Sigmoid colon (tissue), 7 donors: ENCODE results near the gene PIK3IP1. TPM values are rescaled to one million over a fixed set of nuclear protein-coding genes. Genes with fewer than 3 reads are reported as not detected.

Experiments
- DNase-seq: peaks from one replicate; pipeline ENCODE4 v3.0.0-alpha.2; 2019
- H3K27ac ChIP-seq, 4 donors: fragments of 200-600 bp; sonication (generic); one replicate each; pipeline ENCODE4 v1.5.1; 2016 to 2019; ENCODE audit warnings: mild to moderate bottlenecking in 1 of 4
- H3K27me3 ChIP-seq, 3 donors: fragments of 200-600 bp; sonication (generic); one replicate each; pipeline ENCODE4 v1.5.1; 2019; ENCODE audit warnings: mild to moderate bottlenecking in 1 of 3
- H3K36me3 ChIP-seq, 4 donors: fragments of 200-600 bp; sonication (generic); one replicate each; pipeline ENCODE4 v1.5.1; 2016 to 2019
- H3K4me1 ChIP-seq, 4 donors: fragments of 200-600 bp; sonication (generic); one replicate each; pipeline ENCODE4 v1.5.1; 2017 to 2019
- H3K4me3 ChIP-seq, 4 donors: fragments of 200-600 bp; sonication (generic); one replicate each; pipeline ENCODE4 v1.5.1; 2017 to 2019; ENCODE audit warnings: mild to moderate bottlenecking in 2 of 4, moderate library complexity in 1 of 4
- H3K9me3 ChIP-seq, 4 donors: fragments of 200-600 bp in 3 of 4; sonication (generic) in 3 of 4; one replicate each; pipeline versions ENCODE4 v1.5.1 to v1.6.1; 2013 to 2019
- CTCF ChIP-seq, 4 experiments: fragments of 450-650 bp in 3 of 4; fragments of 200-600 bp in 1 of 4; IDR thresholded peaks; one replicate each; pipeline ENCODE4 v1.5.1; 2016 to 2019; ENCODE audit warnings: antibody characterized with exemption in 4 of 4, mild to moderate bottlenecking in 3 of 4, moderate library complexity in 2 of 4
- EP300 ChIP-seq, 4 donors: sonication (generic); formaldehyde crosslinking; IDR thresholded peaks; one replicate each; pipeline ENCODE4 v1.6.1; 2017; ENCODE audit warnings: antibody characterized with exemption in 4 of 4
- POLR2A ChIP-seq, 2 donors: fragments of 450-650 bp; IDR thresholded peaks; one replicate each; pipeline ENCODE4 v1.6.1; 2016; ENCODE audit warnings: antibody characterized with exemption in 2 of 2, mild to moderate bottlenecking in 2 of 2, moderate library complexity in 2 of 2
- POLR2AphosphoS5 ChIP-seq, 4 donors: sonication (generic); formaldehyde crosslinking; IDR thresholded peaks; one replicate each; pipeline ENCODE4 v1.6.1; 2017; ENCODE audit warnings: antibody characterized with exemption in 4 of 4
- WGBS, 2 donors: extraction: QIAGEN DNeasy Blood & Tissue Kit; methylation state at CpG; one replicate each; pipeline ENCODE4 v1.1.7; 2013; 5-methylcytosine and 5-hydroxymethylcytosine counted together
- intact Hi-C: fragments of 100-400 bp; cut with DNase I; formaldehyde crosslinking; loops from one replicate; pipeline ENCODE4 v1.15.1; 2023
- polyA plus RNA-seq, 3 donors: library from polyadenylated mRNA; stranded (reverse); fragments of 200-250 nt; gene quantifications; one replicate each; pipeline ENCODE4 v1.2.3, GENCODE V29; 2013
- total RNA-seq, 4 donors: library from RNA; depleted of rRNA; stranded (reverse); fragments of >200 nt; gene quantifications; one replicate each; pipeline ENCODE4 v1.1.0, GENCODE V29; 2016
- donor health status: healthy with polysubstance abuse.
- donor health status: Bipolar disorder and iron deficiency.
- donor health status: healthy.

Gene PIK3IP1
- total and polyA plus RNA-seq, 7 donors: 5.8 to 87.6 (median 49.3) TPM

GRCh38 chr22:31302006-31302405, 9.7 kb upstream of the PIK3IP1 start:
- Histone ChIP-seq H3K4me1 (peaks cover 0 to 4% (median 1%) of the 10 kb centered on the region in 4 donors), H3K27ac (no peak overlapping the region), H3K36me3 (no peaks in the 10 kb centered on the region), H3K27me3 (no peaks in the 10 kb centered on the region), H3K4me3 (no peak overlapping the region), H3K9me3 (no peaks in the 10 kb centered on the region)
- DNase-seq: no peak
- no peak for TF ChIP-seq EP300 (IDR thresholded peaks at IDR 0.05)
- TF ChIP-seq POLR2A (IDR thresholded peaks at IDR 0.05): no peak
- TF ChIP-seq POLR2AphosphoS5 (IDR thresholded peaks at IDR 0.05): no peak
- no peak for TF ChIP-seq CTCF (IDR thresholded peaks at IDR 0.05)
- intact Hi-C loops: no loop called here

GRCh38 chr22:31300896-31301295, 8.6 kb upstream of the PIK3IP1 start:
- Histone ChIP-seq H3K27me3 (no peaks in the 10 kb centered on the region), H3K36me3 (no peaks in the 10 kb centered on the region), H3K9me3 (no peaks in the 10 kb centered on the region), H3K27ac (no peak overlapping the region), H3K4me3 (no peak overlapping the region), H3K4me1 (peaks cover 0 to 16% (median 12%) of the 10 kb centered on the region in 4 donors)
- TF ChIP-seq POLR2AphosphoS5 (IDR thresholded peaks at IDR 0.05) (no peak), EP300 (IDR thresholded peaks at IDR 0.05) (no peak), CTCF (IDR thresholded peaks at IDR 0.05) (no peak), POLR2A (IDR thresholded peaks at IDR 0.05) (no peak)
- WGBS, 2 donors: 22 to 68% methylated on average over 3 of the region's 3 CpGs
- intact Hi-C loops: no loop called here
- DNase-seq: no peak

GRCh38 chr22:31295831-31296657, 3.8 kb upstream of the PIK3IP1 start:
- peak overlapping the region; percentile 68 to 98 (median 74) for H3K27ac ChIP-seq
- no peak for TF ChIP-seq POLR2A (IDR thresholded peaks at IDR 0.05)
- no peak for TF ChIP-seq EP300 (IDR thresholded peaks at IDR 0.05)
- TF ChIP-seq POLR2AphosphoS5 (IDR thresholded peaks at IDR 0.05): peak in 2 of 4 donors; percentile 25 to 50
- DNase-seq: no peak
- intact Hi-C loops: no loop called here
- H3K36me3 ChIP-seq: no peaks in the 10 kb centered on the region
- no peaks in the 10 kb centered on the region for H3K9me3 ChIP-seq
- no peaks in the 10 kb centered on the region for H3K27me3 ChIP-seq
- peaks cover 0 to 42% (median 37%) of the 10 kb centered on the region in 4 donors for H3K4me1 ChIP-seq
- 16 to 50% methylated on average over 5 of the region's 5 CpGs for WGBS, 2 donors
- H3K4me3 ChIP-seq: no peak overlapping the region

GRCh38 chr22:31295360-31295759, 3.1 kb upstream of the PIK3IP1 start:
- no peaks in the 10 kb centered on the region for H3K27me3 ChIP-seq
- H3K9me3 ChIP-seq: no peaks in the 10 kb centered on the region
- WGBS, 2 donors: 65 to 80% methylated on average over 3 of the region's 3 CpGs
- no peaks in the 10 kb centered on the region for H3K36me3 ChIP-seq
- no peak for DNase-seq
- H3K27ac ChIP-seq: peak overlapping the region; percentile 68 to 98 (median 74)
- TF ChIP-seq POLR2AphosphoS5 (IDR thresholded peaks at IDR 0.05) (no peak), EP300 (IDR thresholded peaks at IDR 0.05) (no peak), POLR2A (IDR thresholded peaks at IDR 0.05) (no peak), CTCF (IDR thresholded peaks at IDR 0.05) (no peak)
- intact Hi-C loops: no loop called here
- peaks cover 0 to 43% (median 38%) of the 10 kb centered on the region in 4 donors for H3K4me1 ChIP-seq
- H3K4me3 ChIP-seq: no peak overlapping the region

GRCh38 chr22:31291481-31292235, 630 bp downstream of the PIK3IP1 start:
- Histone ChIP-seq H3K27ac (peak overlapping the region; percentile 92 to 98 (median 97)), H3K4me3 (peak overlapping the region; percentile 71 to 87 (median 82)), H3K9me3 (no peaks in the 10 kb centered on the region), H3K36me3 (peaks cover 15 to 25% (median 21%) of the 10 kb centered on the region in 4 donors), H3K27me3 (no peaks in the 10 kb centered on the region), H3K4me1 (peaks cover 0 to 74% (median 68%) of the 10 kb centered on the region in 4 donors)
- intact Hi-C loops: loop anchor here (1.0 to 2.0 kb wide), 2 partner anchors 22 to 55 kb away; partner anchors contain the start of gene PATZ1
- DNase-seq: peak; percentile 69
- 1% methylated on average over 20 of the region's 20 CpGs for WGBS, 2 donors
- TF ChIP-seq POLR2AphosphoS5 (IDR thresholded peaks at IDR 0.05) (no peak), POLR2A (IDR thresholded peaks at IDR 0.05) (no peak), CTCF (IDR thresholded peaks at IDR 0.05) (no peak)
